WTC11 (cell line): ENCODE results near the gene LINS1. TPM values are rescaled to one million over a fixed set of nuclear protein-coding genes. Genes with fewer than 3 reads are reported as not detected.

Experiments used
- ATAC-seq: fragments of 200-7000 bp; cut with Tn5 transposase; 2 replicates; pipeline ENCODE4 v1.10.0; 2021; ENCODE audit warnings: mild to moderate bottlenecking, moderate library complexity
- CTCF ChIA-PET: fragments of 300-600 bp; sonication (Branson Sonifier 250); formaldehyde crosslinking; loops from one replicate; lab custom pipeline; 2021; ENCODE audit warnings: antibody characterized with exemption; lab: Charles Lee
- POLR2A ChIA-PET: fragments of 350-600 bp; sonication (Branson Sonifier 250); formaldehyde crosslinking; loops from one replicate; lab custom pipeline; 2021; ENCODE audit warnings: antibody characterized with exemption; lab: Charles Lee
- DNase-seq: peaks from one replicate; pipeline ENCODE4 v3.0.0; 2021; ENCODE audit warnings: low spot score
- H3K27ac Mint-ChIP-seq: 2 replicates; pipeline ENCODE4 v1.8.0; 2021; ENCODE audit warnings: mixed read lengths
- H3K27me3 Mint-ChIP-seq: 2 replicates; pipeline ENCODE4 v1.8.0; 2021; ENCODE audit warnings: low read depth, mild to moderate bottlenecking, moderate library complexity, mixed read lengths
- H3K36me3 Mint-ChIP-seq: 2 replicates; pipeline ENCODE4 v1.8.0; 2021; ENCODE audit warnings: mixed read lengths
- H3K4me1 Mint-ChIP-seq: 2 replicates; pipeline ENCODE4 v1.8.0; 2022; ENCODE audit warnings: mixed read lengths
- H3K4me3 Mint-ChIP-seq: 2 replicates; pipeline ENCODE4 v1.8.0; 2021; ENCODE audit warnings: mild to moderate bottlenecking, moderate library complexity, mixed read lengths
- H3K9me3 Mint-ChIP-seq: 2 replicates; pipeline ENCODE4 v1.8.0; 2021; ENCODE audit warnings: mixed read lengths
- ATF1 ChIP-seq: sonication (generic); formaldehyde crosslinking; IDR thresholded peaks from 2 replicates; pipeline ENCODE4 v1.8.1; 2023; ENCODE audit warnings: mild to moderate bottlenecking, moderate library complexity, missing genetic modification reagents
- CREB1 ChIP-seq: sonication (generic); formaldehyde crosslinking; IDR thresholded peaks from 2 replicates; pipeline ENCODE4 v1.8.0; 2023; ENCODE audit warnings: mild to moderate bottlenecking, missing genetic modification reagents
- EMX1 ChIP-seq: fragments of 250-450 bp; sonication (Bioruptor Pico); IDR thresholded peaks from 2 replicates; pipeline ENCODE4 v1.8.0; 2021; ENCODE audit warnings: mild to moderate bottlenecking
- ESRRA ChIP-seq: sonication (generic); formaldehyde crosslinking; IDR thresholded peaks from 2 replicates; pipeline ENCODE4 v1.8.1; 2022; ENCODE audit warnings: mild to moderate bottlenecking, missing genetic modification reagents, borderline replicate concordance
- GRHL2 ChIP-seq: fragments of 250-450 bp; sonication (Bioruptor Pico); IDR thresholded peaks from 2 replicates; pipeline ENCODE4 v1.8.0; 2022; ENCODE audit warnings: mild to moderate bottlenecking, moderate library complexity; ENCODE audit not compliant: insufficient replicate concordance, severe bottlenecking
- HMGA2 ChIP-seq: fragments of 250-450 bp; sonication (Bioruptor Pico); IDR thresholded peaks from 2 replicates; pipeline ENCODE4 v1.4.0; 2021; ENCODE audit warnings: mild to moderate bottlenecking, moderate library complexity
- JAZF1 ChIP-seq: fragments of 250-450 bp; sonication (Bioruptor Pico); IDR thresholded peaks from 2 replicates; pipeline ENCODE4 v1.9.0; 2021; ENCODE audit warnings: moderate library complexity, mild to moderate bottlenecking, inconsistent platforms
- NR2C2 ChIP-seq: sonication (generic); formaldehyde crosslinking; IDR thresholded peaks from 2 replicates; pipeline ENCODE4 v1.8.0; 2022; ENCODE audit warnings: mild to moderate bottlenecking, missing genetic modification reagents
- SOX15 ChIP-seq: fragments of 250-450 bp; sonication (Bioruptor Pico); IDR thresholded peaks from 2 replicates; pipeline ENCODE4 v1.9.0; 2021; ENCODE audit warnings: mild to moderate bottlenecking
- SP1 ChIP-seq: sonication (generic); formaldehyde crosslinking; conservative IDR thresholded peaks from 2 replicates; pipeline ENCODE4 v1.8.1; 2022; ENCODE audit warnings: missing genetic modification reagents
- ZBTB21 ChIP-seq: sonication (generic); formaldehyde crosslinking; IDR thresholded peaks from 2 replicates; pipeline ENCODE4 v1.8.1; 2023; ENCODE audit warnings: mild to moderate bottlenecking, missing genetic modification reagents, borderline replicate concordance
- ZNF232 ChIP-seq: sonication (generic); formaldehyde crosslinking; IDR thresholded peaks from 2 replicates; pipeline ENCODE4 v1.8.0; 2022; ENCODE audit warnings: mild to moderate bottlenecking, missing genetic modification reagents
- ZNF263 ChIP-seq: sonication (generic); formaldehyde crosslinking; IDR thresholded peaks from 2 replicates; pipeline ENCODE4 v1.8.1; 2022; ENCODE audit warnings: low read depth, mild to moderate bottlenecking, moderate library complexity, missing genetic modification reagents
- ZNF396 ChIP-seq: fragments of 250-450 bp; sonication (Bioruptor Pico); IDR thresholded peaks from 2 replicates; pipeline ENCODE4 v1.8.0; 2021; ENCODE audit warnings: mild to moderate bottlenecking, moderate library complexity, borderline replicate concordance
- ZNF423 ChIP-seq: fragments of 250-450 bp; sonication (Bioruptor Pico); IDR thresholded peaks from 2 replicates; pipeline ENCODE4 v2.1.2; 2022; ENCODE audit warnings: mild to moderate bottlenecking, moderate library complexity
- total RNA-seq: library from RNA; stranded (reverse); gene quantifications from 3 replicates; pipeline ENCODE4 v1.2.3, GENCODE V29; 2021
- TF ChIP-seq, protein P1 (sequence below): sonication (generic); formaldehyde crosslinking; IDR thresholded peaks from 2 replicates; pipeline ENCODE4 v1.8.1; 2023; ENCODE audit warnings: mild to moderate bottlenecking, moderate library complexity, missing genetic modification reagents
- TF ChIP-seq, protein P2 (sequence below): sonication (generic); formaldehyde crosslinking; IDR thresholded peaks from 2 replicates; pipeline ENCODE4 v1.8.1; 2022; ENCODE audit warnings: mild to moderate bottlenecking, moderate library complexity, missing genetic modification reagents
- TF ChIP-seq, protein P3 (sequence below): sonication (generic); formaldehyde crosslinking; IDR thresholded peaks from 2 replicates; pipeline ENCODE4 v1.8.0; 2022; ENCODE audit warnings: mild to moderate bottlenecking, missing genetic modification reagents
- TF ChIP-seq, protein P4 (sequence below): sonication (generic); formaldehyde crosslinking; conservative IDR thresholded peaks from 2 replicates; pipeline ENCODE4 v1.8.1; 2022; ENCODE audit warnings: mild to moderate bottlenecking, missing genetic modification reagents
- TF ChIP-seq, protein P5 (sequence below): sonication (generic); formaldehyde crosslinking; IDR thresholded peaks from 2 replicates; pipeline ENCODE4 v1.8.1; 2023; ENCODE audit warnings: mild to moderate bottlenecking, missing genetic modification reagents, borderline replicate concordance

LINS1 gene
- total RNA-seq, 1 experiment from 2014 or later: 10.4 TPM

DNA sequence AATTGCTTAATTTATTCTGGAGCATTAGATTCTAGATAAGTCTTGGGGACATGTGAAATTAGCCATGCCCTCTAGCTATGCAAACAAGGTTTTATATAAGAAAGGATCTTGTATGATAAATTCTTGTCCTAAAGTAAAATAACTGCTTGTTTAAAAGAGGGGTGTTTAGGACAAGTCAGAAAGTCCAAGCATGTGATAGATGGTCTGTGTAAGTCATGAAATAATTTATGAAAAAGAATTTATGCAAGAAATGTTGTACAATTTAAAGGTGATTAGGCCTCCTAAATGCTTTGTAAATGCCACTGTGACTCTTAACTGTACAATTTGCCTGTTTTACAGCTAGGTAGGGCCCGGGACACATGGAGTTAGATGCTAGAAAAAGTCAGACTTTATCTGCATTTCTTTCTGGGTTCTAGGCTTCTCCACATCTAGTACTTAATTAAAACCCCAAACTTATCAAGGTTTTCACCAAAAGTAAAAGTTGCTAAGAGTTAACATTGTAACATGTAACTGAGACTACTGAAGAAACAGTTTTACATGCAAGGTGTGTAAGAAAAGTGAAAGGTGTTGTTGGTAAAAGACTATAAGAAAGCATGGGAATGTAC is 13.2 kb downstream of the LINS1 start:
- Mint-ChIP-seq H3K27me3 (peaks cover 5% of the 10 kb centered on the region; the same call in 1 of the 2 replicates), H3K4me3 (no peak overlapping the region)
- ATAC-seq: no peak
- TF ChIP-seq JAZF1 (CRISPR knock-in tag) (no peak), ZBTB21 (no peak), ATF1 (CRISPR knock-in tag) (no peak), NR2C2 (CRISPR knock-in tag) (no peak), ZNF263 (CRISPR knock-in tag) (no peak), ZNF396 (CRISPR knock-in tag) (no peak), GRHL2 (CRISPR knock-in tag) (no peak), ZNF232 (no peak), SP1 (CRISPR knock-in tag) (no peak), CREB1 (CRISPR knock-in tag) (no peak), EMX1 (CRISPR knock-in tag) (no peak), SOX15 (CRISPR knock-in tag) (no peak), ZNF423 (no peak), ESRRA (CRISPR knock-in tag) (no peak), HMGA2 (CRISPR knock-in tag) (no peak)
- TF ChIP-seq, protein P1, sequence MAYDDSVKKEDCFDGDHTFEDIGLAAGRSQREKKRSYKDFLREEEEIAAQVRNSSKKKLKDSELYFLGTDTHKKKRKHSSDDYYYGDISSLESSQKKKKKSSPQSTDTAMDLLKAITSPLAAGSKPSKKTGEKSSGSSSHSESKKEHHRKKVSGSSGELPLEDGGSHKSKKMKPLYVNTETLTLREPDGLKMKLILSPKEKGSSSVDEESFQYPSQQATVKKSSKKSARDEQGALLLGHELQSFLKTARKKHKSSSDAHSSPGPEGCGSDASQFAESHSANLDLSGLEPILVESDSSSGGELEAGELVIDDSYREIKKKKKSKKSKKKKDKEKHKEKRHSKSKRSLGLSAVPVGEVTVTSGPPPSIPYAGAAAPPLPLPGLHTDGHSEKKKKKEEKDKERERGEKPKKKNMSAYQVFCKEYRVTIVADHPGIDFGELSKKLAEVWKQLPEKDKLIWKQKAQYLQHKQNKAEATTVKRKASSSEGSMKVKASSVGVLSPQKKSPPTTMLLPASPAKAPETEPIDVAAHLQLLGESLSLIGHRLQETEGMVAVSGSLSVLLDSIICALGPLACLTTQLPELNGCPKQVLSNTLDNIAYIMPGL: no peak
- TF ChIP-seq, protein P2, sequence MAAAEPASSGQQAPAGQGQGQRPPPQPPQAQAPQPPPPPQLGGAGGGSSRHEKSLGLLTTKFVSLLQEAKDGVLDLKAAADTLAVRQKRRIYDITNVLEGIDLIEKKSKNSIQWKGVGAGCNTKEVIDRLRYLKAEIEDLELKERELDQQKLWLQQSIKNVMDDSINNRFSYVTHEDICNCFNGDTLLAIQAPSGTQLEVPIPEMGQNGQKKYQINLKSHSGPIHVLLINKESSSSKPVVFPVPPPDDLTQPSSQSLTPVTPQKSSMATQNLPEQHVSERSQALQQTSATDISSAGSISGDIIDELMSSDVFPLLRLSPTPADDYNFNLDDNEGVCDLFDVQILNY (CRISPR knock-in tag): no peak
- TF ChIP-seq, protein P3, sequence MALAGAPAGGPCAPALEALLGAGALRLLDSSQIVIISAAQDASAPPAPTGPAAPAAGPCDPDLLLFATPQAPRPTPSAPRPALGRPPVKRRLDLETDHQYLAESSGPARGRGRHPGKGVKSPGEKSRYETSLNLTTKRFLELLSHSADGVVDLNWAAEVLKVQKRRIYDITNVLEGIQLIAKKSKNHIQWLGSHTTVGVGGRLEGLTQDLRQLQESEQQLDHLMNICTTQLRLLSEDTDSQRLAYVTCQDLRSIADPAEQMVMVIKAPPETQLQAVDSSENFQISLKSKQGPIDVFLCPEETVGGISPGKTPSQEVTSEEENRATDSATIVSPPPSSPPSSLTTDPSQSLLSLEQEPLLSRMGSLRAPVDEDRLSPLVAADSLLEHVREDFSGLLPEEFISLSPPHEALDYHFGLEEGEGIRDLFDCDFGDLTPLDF: no peak
- TF ChIP-seq, protein P4, sequence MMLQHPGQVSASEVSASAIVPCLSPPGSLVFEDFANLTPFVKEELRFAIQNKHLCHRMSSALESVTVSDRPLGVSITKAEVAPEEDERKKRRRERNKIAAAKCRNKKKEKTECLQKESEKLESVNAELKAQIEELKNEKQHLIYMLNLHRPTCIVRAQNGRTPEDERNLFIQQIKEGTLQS (CRISPR knock-in tag): no peak
- TF ChIP-seq, protein P5, sequence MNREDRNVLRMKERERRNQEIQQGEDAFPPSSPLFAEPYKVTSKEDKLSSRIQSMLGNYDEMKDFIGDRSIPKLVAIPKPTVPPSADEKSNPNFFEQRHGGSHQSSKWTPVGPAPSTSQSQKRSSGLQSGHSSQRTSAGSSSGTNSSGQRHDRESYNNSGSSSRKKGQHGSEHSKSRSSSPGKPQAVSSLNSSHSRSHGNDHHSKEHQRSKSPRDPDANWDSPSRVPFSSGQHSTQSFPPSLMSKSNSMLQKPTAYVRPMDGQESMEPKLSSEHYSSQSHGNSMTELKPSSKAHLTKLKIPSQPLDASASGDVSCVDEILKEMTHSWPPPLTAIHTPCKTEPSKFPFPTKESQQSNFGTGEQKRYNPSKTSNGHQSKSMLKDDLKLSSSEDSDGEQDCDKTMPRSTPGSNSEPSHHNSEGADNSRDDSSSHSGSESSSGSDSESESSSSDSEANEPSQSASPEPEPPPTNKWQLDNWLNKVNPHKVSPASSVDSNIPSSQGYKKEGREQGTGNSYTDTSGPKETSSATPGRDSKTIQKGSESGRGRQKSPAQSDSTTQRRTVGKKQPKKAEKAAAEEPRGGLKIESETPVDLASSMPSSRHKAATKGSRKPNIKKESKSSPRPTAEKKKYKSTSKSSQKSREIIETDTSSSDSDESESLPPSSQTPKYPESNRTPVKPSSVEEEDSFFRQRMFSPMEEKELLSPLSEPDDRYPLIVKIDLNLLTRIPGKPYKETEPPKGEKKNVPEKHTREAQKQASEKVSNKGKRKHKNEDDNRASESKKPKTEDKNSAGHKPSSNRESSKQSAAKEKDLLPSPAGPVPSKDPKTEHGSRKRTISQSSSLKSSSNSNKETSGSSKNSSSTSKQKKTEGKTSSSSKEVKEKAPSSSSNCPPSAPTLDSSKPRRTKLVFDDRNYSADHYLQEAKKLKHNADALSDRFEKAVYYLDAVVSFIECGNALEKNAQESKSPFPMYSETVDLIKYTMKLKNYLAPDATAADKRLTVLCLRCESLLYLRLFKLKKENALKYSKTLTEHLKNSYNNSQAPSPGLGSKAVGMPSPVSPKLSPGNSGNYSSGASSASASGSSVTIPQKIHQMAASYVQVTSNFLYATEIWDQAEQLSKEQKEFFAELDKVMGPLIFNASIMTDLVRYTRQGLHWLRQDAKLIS (CRISPR knock-in tag): no peak
- TF ChIP-seq, all 79 proteins: peak for 0
- H3K36me3 Mint-ChIP-seq: peaks cover 77% of the 10 kb centered on the region
- H3K9me3 Mint-ChIP-seq: peaks cover 85% of the 10 kb centered on the region
- no peak for DNase-seq
- H3K4me1 Mint-ChIP-seq: no peaks in the 10 kb centered on the region
- CTCF ChIA-PET: no interaction called here
- POLR2A ChIA-PET: no interaction called here
- no peak overlapping the region for H3K27ac Mint-ChIP-seq
